CD4-positive, alpha-beta T cell (primary cell): ENCODE results near the gene RBMS3. TPM values are rescaled to one million over a fixed set of nuclear protein-coding genes. Genes with fewer than 3 reads are reported as not detected.

Experiments used
- ATAC-seq: fragments of 200-7000 bp; cut with Tn5 transposase; one replicate; pipeline ENCODE4 v1.10.0; 2022; ENCODE audit warnings: mild to moderate bottlenecking; ENCODE audit not compliant: poor library complexity
- CTCF ChIA-PET: fragments of 350-600 bp; sonication (Branson Sonifier 250); formaldehyde crosslinking; loops from one replicate; lab custom pipeline; 2021; ENCODE audit warnings: antibody characterized with exemption, inconsistent platforms; lab: Charles Lee
- POLR2A ChIA-PET: fragments of 350-600 bp; sonication (Branson Sonifier 250); formaldehyde crosslinking; loops from one replicate; lab custom pipeline; 2021; ENCODE audit warnings: antibody characterized with exemption, inconsistent platforms; lab: Charles Lee
- DNase-seq, 14 experiments: peaks; one replicate each; pipeline ENCODE4 v3.0.0-alpha.2; 2013 to 2020; ENCODE audit warnings: mixed read lengths in 2 of 14
- H3K27ac ChIP-seq, 2 donors: one replicate each; pipeline versions ENCODE4 v1.5.1 to v1.7.0; 2013; ENCODE audit warnings: low read length in 2 of 2, low read depth in 1 of 2, mild to moderate bottlenecking in 1 of 2
- H3K27me3 ChIP-seq, 2 experiments: 1 replicate in 1 of 2; 2 replicates in 1 of 2; pipeline versions ENCODE4 v1.6.1 to v1.7.0; 2013; ENCODE audit warnings: low read length in 2 of 2, control low read depth in 1 of 2, mild to moderate bottlenecking in 1 of 2, moderate library complexity in 1 of 2; ENCODE audit not compliant: insufficient read depth in 2 of 2, control insufficient read depth in 1 of 2
- H3K36me3 ChIP-seq: one replicate; pipeline ENCODE4 v1.6.1; 2013; ENCODE audit warnings: low read length, control low read depth; ENCODE audit not compliant: insufficient read depth
- H3K4me1 ChIP-seq: one replicate; pipeline ENCODE4 v1.6.1; 2013; ENCODE audit warnings: low read length, control low read depth; ENCODE audit not compliant: insufficient read depth
- H3K4me3 ChIP-seq: one replicate; pipeline ENCODE4 v1.5.1; 2013; ENCODE audit warnings: mild to moderate bottlenecking, low read length, moderate library complexity
- H3K9me3 ChIP-seq, 2 experiments: 1 replicate in 1 of 2; 2 replicates in 1 of 2; pipeline versions ENCODE4 v1.6.1 to v1.7.0; 2013; ENCODE audit warnings: low read length in 2 of 2, mild to moderate bottlenecking in 2 of 2, control low read depth in 1 of 2, moderate library complexity in 1 of 2; ENCODE audit not compliant: control insufficient read depth in 1 of 2, insufficient read depth in 1 of 2
- H3K27ac Mint-ChIP-seq: one replicate; pipeline ENCODE4 v1.8.0; 2020; ENCODE audit warnings: mixed read lengths
- H3K27me3 Mint-ChIP-seq: one replicate; pipeline ENCODE4 v1.8.0; 2021; ENCODE audit warnings: mixed read lengths
- H3K36me3 Mint-ChIP-seq: one replicate; pipeline ENCODE4 v1.8.0; 2021; ENCODE audit warnings: low read depth, mixed read lengths
- H3K4me1 Mint-ChIP-seq: one replicate; pipeline ENCODE4 v1.8.0; 2021; ENCODE audit warnings: low read depth, mixed read lengths
- H3K4me3 Mint-ChIP-seq: one replicate; pipeline ENCODE4 v1.8.0; 2020; ENCODE audit warnings: mild to moderate bottlenecking, mixed read lengths
- H3K9me3 Mint-ChIP-seq: one replicate; pipeline ENCODE4 v1.8.0; 2020; ENCODE audit warnings: mixed read lengths
- intact Hi-C, 2 experiments: fragments of 100-400 bp; cut with DNase I in 1 of 2; cut with micrococcal nuclease in 1 of 2; formaldehyde crosslinking; loops; one replicate each; pipeline versions ENCODE4 v1.15.1 to v1.9.0; 2023 to 2025; cut with DNase I, micrococcal nuclease
- total RNA-seq, 174 experiments: library from RNA in 2 of 174; stranded (reverse) in 2 of 174; gene quantifications; one replicate each; pipeline ENCODE4 v1.2.3 and lab custom pipeline; 2021 to 2026
- TF ChIP-seq, protein P1 (sequence below): fragments of 200-600 bp; IDR thresholded peaks from one replicate; pipeline ENCODE4 v1.8.0; 2022; ENCODE audit warnings: antibody characterized with exemption, mild to moderate bottlenecking

The RBMS3 gene
- total RNA-seq, 2 experiments from 2014 or later = 1.6 to 1.7 TPM

DNA sequence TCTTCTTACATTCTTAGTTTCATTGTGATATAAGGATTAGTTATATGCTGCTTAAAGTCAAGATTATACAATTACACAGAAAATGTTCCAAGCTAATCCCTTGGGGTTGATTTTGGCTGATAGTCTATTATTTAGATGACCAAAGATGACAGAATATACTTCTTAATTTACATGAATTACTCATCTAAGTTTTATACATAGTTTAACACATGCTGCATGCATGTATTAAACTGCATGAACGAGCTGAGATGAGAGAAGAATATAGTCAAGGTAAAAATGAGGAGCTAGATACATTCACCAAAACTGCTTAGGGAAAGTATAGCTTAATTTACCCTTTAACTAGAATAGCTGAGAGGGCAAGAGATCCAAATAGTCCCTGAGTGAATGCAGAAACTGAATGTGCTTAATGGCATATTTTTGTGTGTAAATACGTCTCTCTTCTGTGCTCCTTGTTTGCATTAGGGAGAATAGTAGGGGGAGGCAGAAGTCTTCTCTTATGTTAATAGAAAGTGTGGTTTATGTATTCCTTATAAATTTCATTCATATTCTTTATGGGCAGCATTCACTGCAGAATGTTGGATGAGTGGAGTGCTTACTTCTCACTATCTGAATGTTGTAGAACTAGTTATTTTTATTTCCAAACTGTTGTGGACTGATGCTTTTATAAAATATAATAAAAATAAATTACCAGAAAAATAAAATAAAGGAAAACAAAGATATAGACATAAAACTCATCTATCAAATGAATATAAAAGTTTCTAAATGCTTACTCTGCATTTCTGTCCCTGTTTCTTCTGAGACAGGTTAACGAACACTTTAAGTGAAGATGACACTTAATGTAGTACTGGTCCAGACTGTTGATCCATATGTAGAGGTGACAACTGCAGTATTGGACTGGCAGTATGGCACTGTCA lies 327.8 kb downstream of the RBMS3 start:
- ChIA-PET CTCF (no interaction called here), POLR2A (no interaction called here)
- H3K36me3 ChIP-seq = no peaks in the 10 kb centered on the region
- intact Hi-C loops = no loop called here
- no peaks in the 10 kb centered on the region for H3K4me1 ChIP-seq
- no peak overlapping the region for H3K27ac ChIP-seq
- DNase-seq = no peak
- TF ChIP-seq, protein P1, sequence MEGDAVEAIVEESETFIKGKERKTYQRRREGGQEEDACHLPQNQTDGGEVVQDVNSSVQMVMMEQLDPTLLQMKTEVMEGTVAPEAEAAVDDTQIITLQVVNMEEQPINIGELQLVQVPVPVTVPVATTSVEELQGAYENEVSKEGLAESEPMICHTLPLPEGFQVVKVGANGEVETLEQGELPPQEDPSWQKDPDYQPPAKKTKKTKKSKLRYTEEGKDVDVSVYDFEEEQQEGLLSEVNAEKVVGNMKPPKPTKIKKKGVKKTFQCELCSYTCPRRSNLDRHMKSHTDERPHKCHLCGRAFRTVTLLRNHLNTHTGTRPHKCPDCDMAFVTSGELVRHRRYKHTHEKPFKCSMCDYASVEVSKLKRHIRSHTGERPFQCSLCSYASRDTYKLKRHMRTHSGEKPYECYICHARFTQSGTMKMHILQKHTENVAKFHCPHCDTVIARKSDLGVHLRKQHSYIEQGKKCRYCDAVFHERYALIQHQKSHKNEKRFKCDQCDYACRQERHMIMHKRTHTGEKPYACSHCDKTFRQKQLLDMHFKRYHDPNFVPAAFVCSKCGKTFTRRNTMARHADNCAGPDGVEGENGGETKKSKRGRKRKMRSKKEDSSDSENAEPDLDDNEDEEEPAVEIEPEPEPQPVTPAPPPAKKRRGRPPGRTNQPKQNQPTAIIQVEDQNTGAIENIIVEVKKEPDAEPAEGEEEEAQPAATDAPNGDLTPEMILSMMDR = no peak
- no peaks in the 10 kb centered on the region for H3K9me3 ChIP-seq
- Mint-ChIP-seq H3K4me3 (no peak overlapping the region), H3K4me1 (no peaks in the 10 kb centered on the region), H3K27ac (no peak overlapping the region), H3K27me3 (no peaks in the 10 kb centered on the region), H3K36me3 (no peaks in the 10 kb centered on the region), H3K9me3 (no peaks in the 10 kb centered on the region)
- H3K27me3 ChIP-seq = no peaks in the 10 kb centered on the region
- no peak for ATAC-seq
- H3K4me3 ChIP-seq = no peak overlapping the region

DNA sequence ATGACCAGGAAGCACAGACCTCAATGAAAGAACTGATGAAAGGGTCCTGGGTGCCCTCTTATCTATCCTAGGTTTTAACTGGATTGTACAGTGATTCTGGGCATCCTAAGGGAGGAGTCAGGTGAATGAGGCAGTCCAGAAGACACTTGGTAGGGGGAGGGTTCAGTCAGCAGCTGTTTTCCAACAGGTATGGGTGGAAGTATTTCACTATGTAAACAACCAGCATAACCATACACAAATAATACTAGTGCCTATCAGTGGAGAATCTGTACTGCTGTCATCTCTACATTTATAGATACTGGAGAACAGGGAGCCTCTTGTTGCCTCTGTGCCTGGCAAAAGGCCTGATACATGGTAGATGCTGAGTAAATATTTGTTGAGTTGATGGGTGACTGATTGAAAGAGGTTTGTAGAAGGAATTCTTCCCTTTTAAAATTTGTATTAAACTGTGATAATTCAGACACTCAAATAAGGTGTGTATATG lies 328.5 kb downstream of the RBMS3 start:
- ATAC-seq = no peak

DNA sequence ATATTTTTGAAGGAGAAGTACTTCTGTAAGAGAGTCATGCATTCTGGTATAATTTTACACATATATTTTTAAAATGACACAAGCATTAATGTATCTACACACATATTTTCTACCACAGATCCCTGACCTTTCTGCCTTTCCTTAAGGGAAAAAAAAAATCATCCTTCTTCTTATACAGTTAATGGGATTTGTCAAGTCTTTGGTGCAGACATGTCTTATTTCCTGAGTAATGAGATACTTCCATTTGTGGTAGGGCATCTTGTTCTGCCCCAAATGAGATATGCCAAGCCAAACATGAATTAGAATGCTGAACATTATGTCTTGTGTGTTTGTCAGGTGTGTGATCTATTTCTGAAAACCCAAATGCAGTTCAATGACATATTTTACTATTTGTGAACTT lies 329.9 kb downstream of the RBMS3 start:
- Mint-ChIP-seq H3K27ac (no peak overlapping the region), H3K4me1 (no peaks in the 10 kb centered on the region), H3K4me3 (no peak overlapping the region), H3K36me3 (no peaks in the 10 kb centered on the region), H3K27me3 (no peaks in the 10 kb centered on the region), H3K9me3 (no peaks in the 10 kb centered on the region)
- Histone ChIP-seq H3K4me1 (no peaks in the 10 kb centered on the region), H3K4me3 (no peak overlapping the region), H3K36me3 (no peaks in the 10 kb centered on the region), H3K27ac (no peak overlapping the region), H3K9me3 (no peaks in the 10 kb centered on the region), H3K27me3 (no peaks in the 10 kb centered on the region)
- intact Hi-C loops = no loop called here
- TF ChIP-seq, protein P1 = no peak
- ChIA-PET POLR2A (no interaction called here), CTCF (no interaction called here)
- ATAC-seq (no peak), DNase-seq (no peak)

More for the DNA sequence above, 328.5 kb downstream of the RBMS3 start:
- Histone ChIP-seq H3K4me1 (no peaks in the 10 kb centered on the region), H3K27ac (no peak overlapping the region), H3K36me3 (no peaks in the 10 kb centered on the region), H3K27me3 (no peaks in the 10 kb centered on the region), H3K9me3 (no peaks in the 10 kb centered on the region), H3K4me3 (no peak overlapping the region)
- no peak overlapping the region for H3K27ac Mint-ChIP-seq
- ChIA-PET POLR2A (no interaction called here), CTCF (no interaction called here)
- H3K9me3 Mint-ChIP-seq = no peaks in the 10 kb centered on the region
- no peak for DNase-seq
- no peaks in the 10 kb centered on the region for H3K27me3 Mint-ChIP-seq
- no peaks in the 10 kb centered on the region for H3K4me1 Mint-ChIP-seq
- intact Hi-C loops = no loop called here
- TF ChIP-seq, protein P1 = no peak
- no peak overlapping the region for H3K4me3 Mint-ChIP-seq
- H3K36me3 Mint-ChIP-seq = no peaks in the 10 kb centered on the region
